ENCODE data around the gene FLT4. TPM values are rescaled to one million over a fixed set of nuclear protein-coding genes. Genes with fewer than 3 reads are reported as not detected.
A peak's percentile ranks its signal among the peaks of the same experiment; 100 is the strongest.

Gene FLT4
- total and polyA plus RNA-seq, 9 of the 15 experiments (the other 6 are each of a cell fraction or from before 2014, with no cell fraction given): 0.01 to 0.42 (median 0.14) TPM; not detected in 2

DNA sequence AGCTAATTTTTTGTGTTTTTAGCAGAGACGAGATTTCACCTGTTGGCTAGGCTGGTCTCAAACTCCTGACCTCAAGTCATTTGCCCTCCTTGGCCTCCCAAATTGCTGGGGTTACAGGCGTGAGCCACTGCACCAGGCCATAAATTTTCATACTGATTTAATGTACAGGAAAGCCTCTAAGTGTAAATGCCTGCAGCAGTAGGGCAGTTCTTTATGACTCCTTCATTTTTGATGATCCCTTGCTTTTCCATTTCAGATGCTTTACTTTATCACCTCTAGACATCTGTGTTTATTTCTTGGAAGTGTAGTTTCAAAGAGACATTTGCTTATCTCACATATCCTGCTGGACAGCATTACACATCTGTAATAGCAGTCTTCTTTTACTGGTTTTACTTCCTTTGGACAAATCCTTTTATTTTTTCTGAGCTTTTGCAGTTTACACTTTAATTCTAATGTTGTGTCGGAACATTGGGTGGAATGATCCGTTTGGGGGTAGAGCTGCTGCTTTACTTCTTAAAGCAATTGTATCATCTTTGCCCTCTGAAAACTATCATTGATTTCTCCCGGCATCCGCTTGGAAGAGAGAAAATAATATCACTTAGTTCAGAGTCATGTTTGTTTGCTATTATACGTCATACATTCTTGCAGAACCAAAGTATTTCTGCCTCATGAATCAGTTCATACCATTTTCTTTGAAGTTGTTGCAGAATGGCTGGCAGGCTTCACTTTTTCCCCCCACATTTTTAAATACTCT is 94.1 kb downstream of the FLT4 start (continued):
- TF ChIP-seq TEAD1 (CRISPR knock-in tag; IDR thresholded peaks at IDR 0.05) (no peak; a peak in 1 of 4 replicates), ZNF76 (CRISPR knock-in tag; IDR thresholded peaks at IDR 0.05; ENCODE audit: borderline replicate concordance) (no peak), CREB1 (IDR thresholded peaks at IDR 0.05) (0 out of 2 replicates have a peak, but pooled peaks have one; percentile 28), CREB1 (CRISPR knock-in tag; IDR thresholded peaks at IDR 0.05) (no peak; the same call in 1 of the 2 replicates), ZNF384 (IDR thresholded peaks at IDR 0.05; ENCODE audit: low read depth, low read length) (0 out of 2 replicates have a peak, but pooled peaks have one; percentile 49), ZNF311 (CRISPR knock-in tag; IDR thresholded peaks at IDR 0.05) (peak; percentile 68; the same call in 1 of the 2 replicates), NR2C2 (CRISPR knock-in tag; IDR thresholded peaks at IDR 0.05) (no peak), NR2C2 (tag; IDR thresholded peaks at IDR 0.05) (no peak; the same call in 1 of the 2 replicates), RFX5 (IDR thresholded peaks at IDR 0.05; ENCODE audit: low read depth, low read length) (no peak), NCOA4 (IDR thresholded peaks at IDR 0.05; ENCODE audit: partially characterized antibody) (peak; percentile 87), MAZ (CRISPR knock-in tag; conservative IDR thresholded peaks at IDR 0.05 in 1 of 2, IDR thresholded peaks at IDR 0.05 in 1 of 2) (no peak), ZFP30 (CRISPR knock-in tag; IDR thresholded peaks at IDR 0.05; ENCODE audit: borderline replicate concordance) (no peak), ZNF444 (CRISPR knock-in tag; IDR thresholded peaks at IDR 0.05) (no peak)
- TF ChIP-seq, protein P1, sequence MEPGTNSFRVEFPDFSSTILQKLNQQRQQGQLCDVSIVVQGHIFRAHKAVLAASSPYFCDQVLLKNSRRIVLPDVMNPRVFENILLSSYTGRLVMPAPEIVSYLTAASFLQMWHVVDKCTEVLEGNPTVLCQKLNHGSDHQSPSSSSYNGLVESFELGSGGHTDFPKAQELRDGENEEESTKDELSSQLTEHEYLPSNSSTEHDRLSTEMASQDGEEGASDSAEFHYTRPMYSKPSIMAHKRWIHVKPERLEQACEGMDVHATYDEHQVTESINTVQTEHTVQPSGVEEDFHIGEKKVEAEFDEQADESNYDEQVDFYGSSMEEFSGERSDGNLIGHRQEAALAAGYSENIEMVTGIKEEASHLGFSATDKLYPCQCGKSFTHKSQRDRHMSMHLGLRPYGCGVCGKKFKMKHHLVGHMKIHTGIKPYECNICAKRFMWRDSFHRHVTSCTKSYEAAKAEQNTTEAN (CRISPR knock-in tag; IDR thresholded peaks at IDR 0.05): no peak
- TF ChIP-seq, protein P2, sequence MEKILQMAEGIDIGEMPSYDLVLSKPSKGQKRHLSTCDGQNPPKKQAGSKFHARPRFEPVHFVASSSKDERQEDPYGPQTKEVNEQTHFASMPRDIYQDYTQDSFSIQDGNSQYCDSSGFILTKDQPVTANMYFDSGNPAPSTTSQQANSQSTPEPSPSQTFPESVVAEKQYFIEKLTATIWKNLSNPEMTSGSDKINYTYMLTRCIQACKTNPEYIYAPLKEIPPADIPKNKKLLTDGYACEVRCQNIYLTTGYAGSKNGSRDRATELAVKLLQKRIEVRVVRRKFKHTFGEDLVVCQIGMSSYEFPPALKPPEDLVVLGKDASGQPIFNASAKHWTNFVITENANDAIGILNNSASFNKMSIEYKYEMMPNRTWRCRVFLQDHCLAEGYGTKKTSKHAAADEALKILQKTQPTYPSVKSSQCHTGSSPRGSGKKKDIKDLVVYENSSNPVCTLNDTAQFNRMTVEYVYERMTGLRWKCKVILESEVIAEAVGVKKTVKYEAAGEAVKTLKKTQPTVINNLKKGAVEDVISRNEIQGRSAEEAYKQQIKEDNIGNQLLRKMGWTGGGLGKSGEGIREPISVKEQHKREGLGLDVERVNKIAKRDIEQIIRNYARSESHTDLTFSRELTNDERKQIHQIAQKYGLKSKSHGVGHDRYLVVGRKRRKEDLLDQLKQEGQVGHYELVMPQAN (IDR thresholded peaks at IDR 0.05; ENCODE audit: borderline replicate concordance): no peak
- TF ChIP-seq, protein P3, sequence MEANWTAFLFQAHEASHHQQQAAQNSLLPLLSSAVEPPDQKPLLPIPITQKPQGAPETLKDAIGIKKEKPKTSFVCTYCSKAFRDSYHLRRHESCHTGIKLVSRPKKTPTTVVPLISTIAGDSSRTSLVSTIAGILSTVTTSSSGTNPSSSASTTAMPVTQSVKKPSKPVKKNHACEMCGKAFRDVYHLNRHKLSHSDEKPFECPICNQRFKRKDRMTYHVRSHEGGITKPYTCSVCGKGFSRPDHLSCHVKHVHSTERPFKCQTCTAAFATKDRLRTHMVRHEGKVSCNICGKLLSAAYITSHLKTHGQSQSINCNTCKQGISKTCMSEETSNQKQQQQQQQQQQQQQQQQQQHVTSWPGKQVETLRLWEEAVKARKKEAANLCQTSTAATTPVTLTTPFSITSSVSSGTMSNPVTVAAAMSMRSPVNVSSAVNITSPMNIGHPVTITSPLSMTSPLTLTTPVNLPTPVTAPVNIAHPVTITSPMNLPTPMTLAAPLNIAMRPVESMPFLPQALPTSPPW (CRISPR knock-in tag; IDR thresholded peaks at IDR 0.05): peak; percentile 65
- TF ChIP-seq, protein P4, sequence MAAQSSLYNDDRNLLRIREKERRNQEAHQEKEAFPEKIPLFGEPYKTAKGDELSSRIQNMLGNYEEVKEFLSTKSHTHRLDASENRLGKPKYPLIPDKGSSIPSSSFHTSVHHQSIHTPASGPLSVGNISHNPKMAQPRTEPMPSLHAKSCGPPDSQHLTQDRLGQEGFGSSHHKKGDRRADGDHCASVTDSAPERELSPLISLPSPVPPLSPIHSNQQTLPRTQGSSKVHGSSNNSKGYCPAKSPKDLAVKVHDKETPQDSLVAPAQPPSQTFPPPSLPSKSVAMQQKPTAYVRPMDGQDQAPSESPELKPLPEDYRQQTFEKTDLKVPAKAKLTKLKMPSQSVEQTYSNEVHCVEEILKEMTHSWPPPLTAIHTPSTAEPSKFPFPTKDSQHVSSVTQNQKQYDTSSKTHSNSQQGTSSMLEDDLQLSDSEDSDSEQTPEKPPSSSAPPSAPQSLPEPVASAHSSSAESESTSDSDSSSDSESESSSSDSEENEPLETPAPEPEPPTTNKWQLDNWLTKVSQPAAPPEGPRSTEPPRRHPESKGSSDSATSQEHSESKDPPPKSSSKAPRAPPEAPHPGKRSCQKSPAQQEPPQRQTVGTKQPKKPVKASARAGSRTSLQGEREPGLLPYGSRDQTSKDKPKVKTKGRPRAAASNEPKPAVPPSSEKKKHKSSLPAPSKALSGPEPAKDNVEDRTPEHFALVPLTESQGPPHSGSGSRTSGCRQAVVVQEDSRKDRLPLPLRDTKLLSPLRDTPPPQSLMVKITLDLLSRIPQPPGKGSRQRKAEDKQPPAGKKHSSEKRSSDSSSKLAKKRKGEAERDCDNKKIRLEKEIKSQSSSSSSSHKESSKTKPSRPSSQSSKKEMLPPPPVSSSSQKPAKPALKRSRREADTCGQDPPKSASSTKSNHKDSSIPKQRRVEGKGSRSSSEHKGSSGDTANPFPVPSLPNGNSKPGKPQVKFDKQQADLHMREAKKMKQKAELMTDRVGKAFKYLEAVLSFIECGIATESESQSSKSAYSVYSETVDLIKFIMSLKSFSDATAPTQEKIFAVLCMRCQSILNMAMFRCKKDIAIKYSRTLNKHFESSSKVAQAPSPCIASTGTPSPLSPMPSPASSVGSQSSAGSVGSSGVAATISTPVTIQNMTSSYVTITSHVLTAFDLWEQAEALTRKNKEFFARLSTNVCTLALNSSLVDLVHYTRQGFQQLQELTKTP (IDR thresholded peaks at IDR 0.05; ENCODE audit: low read depth in 1 of 2, partially characterized antibody in 2 of 2): peak; percentile 31 to 94
